Measurements from ENCODE around the gene CES1. TPM values are rescaled to one million over a fixed set of nuclear protein-coding genes. Genes with fewer than 3 reads are reported as not detected.
"Not testable (repeated sequence)": the region's sequence is repeated elsewhere in the genome, so short reads cannot be mapped to it uniquely, and the experiment has no call there.

Gene CES1
- total and polyA plus RNA-seq, 2 of the 8 experiments (the other 6 are each of a cell fraction or from before 2014, with no cell fraction given): 0.91 to 1.2 TPM

- H3K4me1 ChIP-seq (replicated peaks in 1 of 4; ENCODE audit: control insufficient read depth in 3 of 4, insufficient read depth in 4 of 4, low read length in 3 of 4); H4K20me1 ChIP-seq (replicated peaks in 1 of 2; ENCODE audit: control insufficient read depth in 1 of 2, insufficient read depth in 2 of 2, low read length in 2 of 2); H2AK5ac ChIP-seq (ENCODE audit: low read depth, low read length); H3K23ac ChIP-seq (ENCODE audit: insufficient read length); H2BK12ac ChIP-seq (ENCODE audit: low read depth, low read length); H2BK15ac ChIP-seq (ENCODE audit: low read length); H3K4ac ChIP-seq (replicated peaks; ENCODE audit: insufficient read length, low read depth, low read length); H3K36me3 ChIP-seq (ENCODE audit: control insufficient read depth in 2 of 4, insufficient read depth in 4 of 4, low read length in 3 of 4); H3K79me1 ChIP-seq (ENCODE audit: low read depth, low read length); H3K56ac ChIP-seq (replicated peaks; ENCODE audit: insufficient read length, low read depth, low read length); H3K9me3 ChIP-seq (ENCODE audit: insufficient read depth in 2 of 2, low read depth in 1 of 2, low read length in 1 of 2); H3K27ac ChIP-seq (ENCODE audit: low read depth, low read length); H4K5ac ChIP-seq (ENCODE audit: insufficient read length, low read depth, low read length); FAIRE-seq; H2BK20ac ChIP-seq (ENCODE audit: low read length); H2BK5ac ChIP-seq (ENCODE audit: low read depth, low read length); H3K18ac ChIP-seq (ENCODE audit: extremely low read depth, low read length); H3K14ac ChIP-seq (ENCODE audit: insufficient read length); H4K8ac ChIP-seq (ENCODE audit: extremely low read depth, insufficient read depth, low read length); H4K91ac ChIP-seq (replicated peaks; ENCODE audit: insufficient read length, low read length); H2AFZ ChIP-seq (ENCODE audit: low read length); H3K23me2 ChIP-seq (ENCODE audit: low read depth, low read length); H3K79me2 ChIP-seq (ENCODE audit: control insufficient read depth in 1 of 2, insufficient read depth in 2 of 2, low read length in 2 of 2); CTCF ChIA-PET (ENCODE audit: partially characterized antibody); H3K4me2 ChIP-seq (ENCODE audit: insufficient read depth in 1 of 2, low read depth in 2 of 2, low read length in 2 of 2); H3K4me3 ChIP-seq (ENCODE audit: extremely low read depth in 1 of 4, insufficient read depth in 2 of 4, low read depth in 3 of 4, low read length in 4 of 4); POLR2A ChIA-PET (ENCODE audit: partially characterized antibody); H3K27me3 ChIP-seq (replicated peaks in 1 of 4; ENCODE audit: control insufficient read depth in 3 of 4, extremely low read depth in 1 of 4, insufficient read depth in 3 of 4, low read length in 3 of 4); H2BK120ac ChIP-seq (replicated peaks; ENCODE audit: low read depth, low read length); DNase-seq (ENCODE audit: low read depth in 1 of 2, low spot score in 2 of 2); H3K9ac ChIP-seq (replicated peaks in 1 of 4; ENCODE audit: extremely low read depth in 1 of 4, low read depth in 3 of 4, low read length in 3 of 4): not testable (repeated sequence)
- no CpG with 5 or more reads among the region's 6 CpGs for WGBS, 2 experiments (ENCODE audit: extremely low coverage in 1 of 2, insufficient coverage in 1 of 2, insufficient read length in 1 of 2, insufficient replicate concordance in 2 of 2, low coverage in 1 of 2, low lambda C conversion rate in 2 of 2, missing lambda C conversion rate in 1 of 2)
These were observed 41.4 kb downstream of the CES1 start for GRCh38 chr16:55791512-55791911.

- H3K23me2 ChIP-seq (ENCODE audit: low read depth, low read length); H3K4me1 ChIP-seq (replicated peaks in 1 of 4; ENCODE audit: control insufficient read depth in 3 of 4, insufficient read depth in 4 of 4, low read length in 3 of 4); POLR2A ChIA-PET (ENCODE audit: partially characterized antibody): not testable (repeated sequence)
These were observed 42.7 kb downstream of the CES1 start for GRCh38 chr16:55790240-55790639.

More at GRCh38 chr16:55790240-55790639, 42.7 kb downstream of the CES1 start:
- H3K79me2 ChIP-seq (ENCODE audit: control insufficient read depth in 1 of 2, insufficient read depth in 2 of 2, low read length in 2 of 2); H3K4ac ChIP-seq (replicated peaks; ENCODE audit: insufficient read length, low read depth, low read length); H2AK5ac ChIP-seq (ENCODE audit: low read depth, low read length); H2AFZ ChIP-seq (ENCODE audit: low read length); H3K79me1 ChIP-seq (ENCODE audit: low read depth, low read length); H3K56ac ChIP-seq (replicated peaks; ENCODE audit: insufficient read length, low read depth, low read length); FAIRE-seq; H4K5ac ChIP-seq (ENCODE audit: insufficient read length, low read depth, low read length); H3K36me3 ChIP-seq (ENCODE audit: control insufficient read depth in 2 of 4, insufficient read depth in 4 of 4, low read length in 3 of 4); H3K9me3 ChIP-seq (ENCODE audit: insufficient read depth in 2 of 2, low read depth in 1 of 2, low read length in 1 of 2); H3K27me3 ChIP-seq (replicated peaks in 1 of 4; ENCODE audit: control insufficient read depth in 3 of 4, extremely low read depth in 1 of 4, insufficient read depth in 3 of 4, low read length in 3 of 4); H3K27ac ChIP-seq (ENCODE audit: low read depth, low read length); H2BK12ac ChIP-seq (ENCODE audit: low read depth, low read length); H3K4me2 ChIP-seq (ENCODE audit: insufficient read depth in 1 of 2, low read depth in 2 of 2, low read length in 2 of 2); H3K18ac ChIP-seq (ENCODE audit: extremely low read depth, low read length); H3K9ac ChIP-seq (replicated peaks in 1 of 4; ENCODE audit: extremely low read depth in 1 of 4, low read depth in 3 of 4, low read length in 3 of 4); CTCF ChIA-PET (ENCODE audit: partially characterized antibody); H4K91ac ChIP-seq (replicated peaks; ENCODE audit: insufficient read length, low read length); DNase-seq (ENCODE audit: low read depth in 1 of 2, low spot score in 2 of 2); H2BK15ac ChIP-seq (ENCODE audit: low read length); H3K23ac ChIP-seq (ENCODE audit: insufficient read length); H3K4me3 ChIP-seq (ENCODE audit: extremely low read depth in 1 of 4, insufficient read depth in 2 of 4, low read depth in 3 of 4, low read length in 4 of 4); H3K14ac ChIP-seq (ENCODE audit: insufficient read length); H2BK20ac ChIP-seq (ENCODE audit: low read length); H2BK5ac ChIP-seq (ENCODE audit: low read depth, low read length); H4K8ac ChIP-seq (ENCODE audit: extremely low read depth, insufficient read depth, low read length); H4K20me1 ChIP-seq (replicated peaks in 1 of 2; ENCODE audit: control insufficient read depth in 1 of 2, insufficient read depth in 2 of 2, low read length in 2 of 2); H2BK120ac ChIP-seq (replicated peaks; ENCODE audit: low read depth, low read length): not testable (repeated sequence)
- 85% methylated on average over 2 of the region's 7 CpGs; no CpG with 5 or more reads in 1 of the 2 experiments for WGBS, 2 experiments (ENCODE audit: extremely low coverage in 1 of 2, insufficient coverage in 1 of 2, insufficient read length in 1 of 2, insufficient replicate concordance in 2 of 2, low coverage in 1 of 2, low lambda C conversion rate in 2 of 2, missing lambda C conversion rate in 1 of 2)

Measured in H1 (cell line).